C1 segment of cervical spinal cord (tissue), 14 donors: Measurements from ENCODE around the gene SF3B1.
A peak's percentile ranks its signal among the peaks of the same experiment; 100 is the strongest.
"Not testable (repeated sequence)": the region's sequence is repeated elsewhere in the genome, so short reads cannot be mapped to it uniquely, and the experiment has no call there.

ENCODE experiments used
- DNase-seq, 14 donors: peaks; one replicate each; lab custom pipeline; 2025; lab: John Stamatoyannopoulos, UW

The SF3B1 gene

DNA sequence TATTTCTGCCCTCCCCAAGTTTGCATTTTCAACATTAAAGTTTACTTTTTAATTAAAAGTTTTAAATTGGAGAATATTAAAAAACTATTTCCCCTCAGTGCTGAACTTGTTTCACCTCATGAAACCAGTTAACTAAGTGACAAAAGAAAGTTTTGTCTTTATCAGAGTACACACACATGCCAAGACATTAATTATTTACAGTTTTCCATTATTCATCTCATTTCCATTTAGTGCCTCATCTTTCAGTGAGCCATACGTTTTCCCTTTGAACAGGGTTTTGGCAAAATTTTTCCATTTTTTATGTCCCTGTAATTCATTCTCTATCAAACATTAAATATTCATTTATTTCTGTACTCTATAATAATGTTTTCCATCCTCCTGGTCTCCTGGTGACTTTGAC is 53.2 kb downstream of the SF3B1 start:
- no peak for DNase-seq

DNA sequence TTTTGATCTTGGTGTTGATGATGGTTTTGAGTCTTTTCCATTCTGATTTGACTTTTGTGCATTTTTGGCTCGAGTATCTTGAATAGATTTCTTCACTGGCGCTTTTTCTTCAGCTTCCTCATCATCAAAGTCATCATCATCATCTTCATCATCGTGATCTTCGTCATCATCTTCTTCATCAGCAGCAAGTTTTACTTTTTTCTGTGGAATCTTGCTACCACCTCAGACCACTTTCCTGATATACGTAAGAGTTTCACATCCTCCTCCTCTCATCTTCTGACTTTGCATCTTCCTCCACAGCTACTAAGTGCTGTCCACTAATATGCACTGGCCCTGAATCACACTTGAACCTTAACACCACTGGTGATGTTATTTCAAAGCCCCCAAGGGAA is 54.9 kb downstream of the SF3B1 start:
- not testable (repeated sequence) for DNase-seq

DNA sequence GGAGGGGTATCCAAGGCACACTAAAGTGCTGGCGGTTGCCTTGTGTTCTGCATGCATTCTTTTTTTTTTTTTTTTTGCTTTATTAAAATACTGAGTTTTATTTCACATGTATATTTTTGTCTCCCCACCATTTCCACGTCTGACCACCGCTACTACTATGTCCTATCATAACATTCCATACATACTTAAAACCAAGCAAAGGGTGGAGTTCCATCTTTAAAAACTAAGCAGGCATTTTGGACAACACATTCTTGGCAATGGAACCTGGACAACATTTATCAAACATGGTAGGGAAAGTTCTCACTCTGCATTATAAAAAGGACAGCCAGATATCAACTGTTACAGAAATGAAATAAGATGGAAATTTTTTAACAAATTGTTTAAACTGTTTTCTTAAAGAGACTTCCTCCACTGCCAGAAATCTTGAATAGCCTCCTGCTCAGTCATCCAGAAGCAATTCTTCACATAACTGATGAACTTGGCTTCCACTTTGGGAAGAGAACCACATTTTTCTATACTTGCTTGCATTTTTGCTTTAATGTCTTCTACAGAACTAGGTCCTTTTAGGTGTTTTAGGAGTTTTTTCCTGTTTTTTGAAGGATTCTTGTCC is 55.4 kb downstream of the SF3B1 start:
- DNase-seq = not testable (repeated sequence)

DNA sequence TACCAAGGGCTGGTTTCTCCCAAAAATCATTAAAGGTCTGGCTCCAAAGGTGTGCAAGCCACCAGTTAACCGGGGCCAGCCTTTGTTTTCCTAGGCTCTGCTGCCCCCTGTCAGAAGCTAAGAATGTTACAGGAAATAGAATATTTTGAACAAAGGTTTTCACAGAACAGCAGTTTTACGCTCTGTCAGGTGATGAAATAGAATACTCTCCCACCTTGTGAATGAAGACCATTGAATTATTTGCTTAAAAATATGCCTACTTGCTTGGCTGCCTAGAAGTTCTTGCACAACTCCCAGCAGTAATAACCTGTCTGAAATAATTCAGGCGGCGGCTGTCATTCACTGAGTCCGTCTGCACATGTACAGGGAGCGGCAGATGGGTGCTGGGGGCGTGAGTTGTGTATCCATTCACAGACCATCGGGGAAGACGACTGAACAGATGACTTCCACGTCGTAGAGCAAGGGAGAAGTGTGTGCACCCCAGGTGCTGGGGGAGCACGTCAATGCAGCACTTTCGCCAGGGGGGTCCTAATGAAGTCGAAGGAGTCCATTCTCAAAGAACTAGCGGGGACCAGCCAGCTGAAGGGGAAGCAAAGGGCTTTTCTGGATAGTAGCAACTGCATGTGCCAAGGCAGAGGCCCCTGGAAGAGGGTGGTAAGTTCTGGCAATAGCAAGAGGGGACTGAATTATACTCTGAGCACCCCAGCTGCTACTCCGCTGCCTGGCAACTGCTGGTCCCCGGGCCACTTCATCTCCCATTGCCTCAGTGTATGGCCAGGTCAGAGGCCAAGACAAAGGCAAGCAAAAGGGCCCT is 56.1 kb downstream of the SF3B1 start:
- peak in 8 of 14 donors; percentile 1 to 57 (median 10) for DNase-seq

DNA sequence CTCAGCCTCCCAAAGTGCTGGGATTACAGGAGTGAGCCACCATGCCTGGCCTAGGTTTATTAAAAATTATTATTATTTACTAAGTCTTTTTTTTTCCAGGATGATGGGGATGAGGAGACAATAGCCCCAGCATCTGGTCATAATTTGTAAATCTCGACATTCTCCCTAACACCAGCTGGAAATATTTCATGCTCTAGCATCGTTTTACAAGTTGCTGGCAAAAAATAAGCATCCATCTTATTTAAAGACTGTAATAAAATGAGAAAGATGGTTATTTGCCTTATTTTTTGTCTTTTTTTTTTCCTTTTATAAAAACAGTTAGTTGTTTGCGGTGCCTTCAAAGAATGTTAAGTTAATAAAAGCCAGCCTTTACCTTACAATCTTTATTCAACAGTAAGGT is 56.7 kb downstream of the SF3B1 start:
- no peak for DNase-seq

DNA sequence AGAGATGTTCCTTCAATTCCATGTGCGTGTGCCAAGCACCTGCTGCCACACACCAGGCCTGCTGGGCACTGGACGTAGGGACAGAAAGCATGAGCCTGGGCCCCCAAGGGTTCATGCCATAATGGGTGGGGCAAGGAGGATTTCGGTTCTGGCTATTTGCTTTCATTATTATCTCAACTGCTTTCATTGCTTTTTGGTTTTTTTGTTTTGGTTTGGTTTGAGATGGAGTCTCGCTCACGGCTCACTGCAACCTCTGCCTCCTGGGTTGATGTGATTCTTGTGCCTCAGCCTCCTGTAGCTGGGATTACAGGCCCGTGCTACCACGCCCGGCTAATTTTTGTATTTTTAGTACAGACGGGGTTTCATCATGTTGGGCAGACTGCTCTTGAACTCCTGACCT is 57.2 kb downstream of the SF3B1 start:
- DNase-seq = no peak

DNA sequence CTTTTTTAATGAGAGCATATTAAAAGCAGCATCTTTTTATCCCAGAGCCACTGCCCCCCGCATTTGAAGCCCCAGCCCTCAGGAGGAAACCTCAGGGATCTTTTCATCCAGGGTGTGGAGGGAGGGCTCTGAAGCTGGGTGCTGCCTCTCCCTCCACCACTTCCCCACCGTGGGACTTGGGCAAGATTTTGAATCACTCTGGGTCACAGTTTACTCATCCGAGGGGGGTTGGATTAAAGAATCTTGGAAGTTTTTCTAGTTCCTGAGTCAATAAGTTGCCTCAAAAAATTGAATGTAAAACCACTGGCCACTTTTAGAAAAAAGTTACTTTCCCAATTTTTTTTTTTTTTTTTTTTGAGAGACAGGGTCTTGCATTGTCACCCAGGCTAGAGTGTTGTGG is 62.2 kb downstream of the SF3B1 start:
- no peak for DNase-seq

GRCh38 chr2:197370664-197371063 is 64.2 kb downstream of the SF3B1 start:
- not testable (repeated sequence) for DNase-seq

- DNase-seq = no peak
Observed at GRCh38 chr2:197369933-197370320, 64.9 kb downstream of the SF3B1 start.

GRCh38 chr2:197369228-197369932 is 65.4 kb downstream of the SF3B1 start:
- no peak for DNase-seq

- DNase-seq = no peak
Observed at GRCh38 chr2:197368412-197368811, 66.4 kb downstream of the SF3B1 start.

DNA sequence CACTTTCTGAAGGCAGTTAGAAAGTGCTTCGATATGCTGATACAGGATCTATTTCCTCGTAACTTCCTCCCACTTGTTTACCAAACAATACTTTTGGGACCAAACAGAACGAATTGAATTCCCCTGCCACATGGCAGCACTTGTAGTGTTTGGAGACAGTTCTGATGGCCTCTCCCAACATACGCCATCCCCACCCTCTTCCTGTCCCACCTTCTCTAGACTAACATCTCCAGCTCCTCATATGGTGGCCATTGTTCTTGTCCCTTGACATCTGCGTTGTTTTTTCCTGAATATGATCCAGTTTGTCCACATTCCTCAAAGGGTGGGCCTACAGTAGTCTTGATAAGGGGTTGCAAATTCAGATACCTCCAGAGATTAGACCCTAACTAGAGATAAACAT is 70.8 kb downstream of the SF3B1 start:
- no peak for DNase-seq

- DNase-seq = no peak
Observed at GRCh38 chr2:197360744-197361156, 74.1 kb downstream of the SF3B1 start.

DNA sequence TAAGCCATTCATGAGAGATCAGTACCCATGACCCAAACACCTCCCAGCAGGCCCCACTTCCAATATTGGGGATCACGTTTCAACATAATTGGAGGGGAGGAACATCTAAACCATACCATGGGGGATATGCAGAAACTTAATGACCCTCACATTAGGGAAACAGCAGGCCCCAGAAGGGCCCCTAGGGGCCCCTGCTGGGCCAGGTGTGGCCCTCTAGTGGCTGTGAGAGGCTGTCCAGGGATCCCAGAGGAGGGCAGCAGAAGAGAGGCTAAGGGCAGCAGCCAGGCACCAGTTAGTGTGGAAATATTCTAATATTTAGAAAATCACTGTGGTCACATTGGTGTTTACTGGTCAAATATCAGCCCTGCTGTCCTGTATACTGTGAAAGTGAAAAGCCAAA is 75.0 kb downstream of the SF3B1 start:
- DNase-seq = no peak

DNA sequence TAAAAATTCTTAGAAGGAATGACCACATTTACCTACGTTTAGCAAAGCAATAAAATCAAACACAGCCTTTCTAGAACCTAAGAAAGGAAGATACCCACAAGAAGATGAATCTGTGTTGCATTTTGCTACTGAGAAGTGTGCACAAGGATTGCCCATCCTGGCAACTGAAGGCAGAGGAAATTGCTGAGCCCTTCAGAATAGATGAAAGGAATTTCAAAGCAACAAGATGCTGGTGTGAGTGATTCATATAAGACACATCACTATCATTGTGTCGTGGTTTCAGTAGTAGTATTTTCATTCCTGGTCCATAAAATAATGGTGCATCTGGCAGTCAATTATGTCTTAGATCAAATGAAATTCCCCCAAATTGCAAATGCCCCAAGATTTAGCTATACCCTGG is 75.9 kb downstream of the SF3B1 start:
- DNase-seq = no peak

- no peak for DNase-seq
Observed at GRCh38 chr2:197357986-197358385, 76.8 kb downstream of the SF3B1 start.

GRCh38 chr2:197356136-197356535 is 78.7 kb downstream of the SF3B1 start:
- no peak for DNase-seq

- no peak for DNase-seq
Observed at GRCh38 chr2:197354169-197354558, 80.7 kb downstream of the SF3B1 start.

DNA sequence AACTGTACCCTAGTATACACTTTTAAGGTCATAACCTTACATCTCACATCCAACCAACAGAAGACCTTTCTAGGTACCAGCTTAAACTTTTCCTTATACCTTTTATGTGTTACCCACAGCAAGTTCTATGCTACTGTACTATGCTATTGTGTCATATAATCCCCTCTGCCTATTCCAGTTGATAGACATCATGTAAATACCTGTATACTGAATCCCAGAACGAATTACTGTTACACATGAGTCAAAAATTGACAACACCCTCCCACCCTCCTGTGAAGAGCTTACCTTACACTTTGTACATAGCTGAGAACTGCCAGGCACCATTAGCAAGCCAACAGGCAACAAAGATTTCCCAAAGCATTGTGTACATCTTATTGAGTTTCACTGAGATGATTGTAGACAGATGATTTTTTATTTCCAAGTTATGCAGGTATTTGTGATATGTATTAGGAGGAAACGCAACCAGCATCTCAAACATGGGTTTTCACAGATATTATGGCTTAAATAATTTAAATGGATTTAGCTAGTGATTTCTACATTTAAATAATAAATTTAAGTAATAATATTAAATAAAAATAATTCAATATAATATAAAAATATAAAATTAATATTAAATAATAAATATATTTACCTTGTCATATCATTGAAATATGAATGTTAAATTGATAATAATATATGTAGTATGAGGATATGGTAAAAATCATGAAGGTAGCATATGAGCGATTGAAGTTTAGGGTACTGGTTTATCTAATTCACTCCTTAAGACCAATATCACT is 81.2 kb downstream of the SF3B1 start:
- no peak for DNase-seq

DNA sequence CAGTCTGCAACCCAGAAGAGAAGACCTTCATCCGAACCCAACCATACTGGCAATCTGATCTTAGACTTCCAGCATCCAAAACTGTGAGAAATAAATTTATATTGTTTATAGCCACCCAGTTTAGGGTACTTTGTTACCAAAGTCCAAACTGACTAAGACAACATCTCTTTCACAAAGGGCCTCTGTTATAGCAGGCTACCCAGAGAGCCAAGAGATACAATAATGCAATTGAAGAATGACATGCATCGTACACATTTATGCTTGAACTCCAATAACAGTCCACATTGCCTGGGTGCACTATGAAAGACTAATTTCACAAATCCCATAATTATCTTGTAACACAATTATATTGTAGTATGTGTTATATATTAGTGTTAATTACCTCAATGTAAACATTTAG is 85.1 kb downstream of the SF3B1 start:
- DNase-seq = no peak

GRCh38 chr2:197348721-197349360 is 86.0 kb downstream of the SF3B1 start:
- no peak for DNase-seq
